ENCODE data around the gene SPOPL.
"Not testable (repeated sequence)": the region's sequence is repeated elsewhere in the genome, so short reads cannot be mapped to it uniquely, and the experiment has no call there.

Gene SPOPL

DNA sequence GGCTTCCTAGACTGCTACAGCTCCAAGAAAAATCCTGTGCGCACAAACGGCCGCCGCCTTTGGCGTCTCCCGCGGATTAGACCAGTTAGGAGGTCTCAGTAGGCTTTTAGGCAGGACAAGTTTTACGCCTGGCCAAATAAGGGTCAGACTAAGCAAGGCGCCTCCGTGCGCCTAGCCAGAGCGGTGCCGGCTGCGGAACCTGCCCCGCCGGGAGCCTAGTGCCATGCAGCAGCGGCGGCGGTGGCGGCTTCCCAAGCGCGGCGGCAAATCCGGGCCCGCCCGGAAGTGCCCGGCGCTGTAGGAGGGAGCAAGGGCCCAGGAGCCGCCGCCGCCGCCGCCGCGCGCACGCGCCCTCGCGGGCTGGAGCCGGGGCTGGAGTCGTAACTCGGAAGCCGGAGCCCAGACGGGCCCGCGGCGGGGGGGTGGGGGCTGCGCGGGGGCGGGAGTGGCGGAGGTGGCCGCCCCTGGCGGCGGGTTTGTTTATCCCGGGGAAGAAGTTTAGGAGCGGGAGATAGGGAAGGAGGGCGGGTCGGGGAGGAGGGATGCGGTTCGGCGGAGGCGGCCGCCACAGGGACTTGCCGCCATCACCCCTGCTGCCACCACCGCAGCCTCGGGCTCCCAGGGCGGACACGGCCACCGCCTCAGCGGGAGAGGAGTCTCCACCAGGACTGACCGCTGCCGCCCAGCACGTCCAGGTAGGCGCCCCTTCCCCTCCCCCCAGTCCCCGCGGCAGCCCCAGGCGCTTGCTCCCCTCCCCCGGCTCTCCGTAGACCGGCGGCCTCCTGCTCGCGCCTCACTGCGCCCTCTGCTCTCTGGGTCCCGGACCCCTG lies at the start of gene SPOPL:
TSS of gene SPOPL (plus strand) at position 346 of the 830 bp plus-strand sequence. CDS start 48,447 bp downstream, outside the sequence.
- H3K4me1 ChIP-seq (ENCODE audit: control insufficient read depth, insufficient read depth, low read length), result peaks cover 18% of the 10 kb centered on the region
- peak within 1 kb of the TSS; percentile 75 for H3K9ac ChIP-seq (ENCODE audit: low read length)

GRCh38 chr2:138452324-138452723 lies 49.2 kb upstream of the SPOPL start:
- Histone ChIP-seq H3K4me1 (ENCODE audit: control insufficient read depth, insufficient read depth, low read length) (no peaks in the 10 kb centered on the region), H3K27ac (ENCODE audit: low read depth, low read length) (no peak overlapping the region), H3K27me3 (ENCODE audit: control insufficient read depth, insufficient read depth, low read length) (no peaks in the 10 kb centered on the region), H3K4me3 (ENCODE audit: low read length) (no peak overlapping the region), H3K36me3 (ENCODE audit: control insufficient read depth, insufficient read depth, low read length) (no peaks in the 10 kb centered on the region), H3K9ac (ENCODE audit: low read length) (no peak overlapping the region)

More for the DNA sequence above, at the start of gene SPOPL:
- no peaks in the 10 kb centered on the region for H3K27me3 ChIP-seq (ENCODE audit: control insufficient read depth, insufficient read depth, low read length)
- peak within 1 kb of the TSS; percentile 92 for H3K27ac ChIP-seq (ENCODE audit: low read depth, low read length)
- peak within 1 kb of the TSS; percentile 91 for H3K4me3 ChIP-seq (ENCODE audit: low read length)
- H3K36me3 ChIP-seq (ENCODE audit: control insufficient read depth, insufficient read depth, low read length), result no peaks in the 10 kb centered on the region

GRCh38 chr2:138453815-138454214 lies 47.8 kb upstream of the SPOPL start:
- Histone ChIP-seq H3K4me3 (ENCODE audit: low read length) (no peak overlapping the region), H3K4me1 (ENCODE audit: control insufficient read depth, insufficient read depth, low read length) (no peaks in the 10 kb centered on the region), H3K27me3 (ENCODE audit: control insufficient read depth, insufficient read depth, low read length) (no peaks in the 10 kb centered on the region), H3K36me3 (ENCODE audit: control insufficient read depth, insufficient read depth, low read length) (no peaks in the 10 kb centered on the region), H3K27ac (ENCODE audit: low read depth, low read length) (no peak overlapping the region), H3K9ac (ENCODE audit: low read length) (no peak overlapping the region)

GRCh38 chr2:138454761-138455160 lies 46.8 kb upstream of the SPOPL start:
- no peak overlapping the region for H3K27ac ChIP-seq (ENCODE audit: low read depth, low read length)
- H3K27me3 ChIP-seq (ENCODE audit: control insufficient read depth, insufficient read depth, low read length), result no peaks in the 10 kb centered on the region
- H3K4me1 ChIP-seq (ENCODE audit: control insufficient read depth, insufficient read depth, low read length), result no peaks in the 10 kb centered on the region
- no peak overlapping the region for H3K4me3 ChIP-seq (ENCODE audit: low read length)
- H3K9ac ChIP-seq (ENCODE audit: low read length), result no peak overlapping the region
- no peaks in the 10 kb centered on the region for H3K36me3 ChIP-seq (ENCODE audit: control insufficient read depth, insufficient read depth, low read length)

- no peaks in the 10 kb centered on the region for H3K27me3 ChIP-seq (ENCODE audit: control insufficient read depth, insufficient read depth, low read length)
- no peaks in the 10 kb centered on the region for H3K36me3 ChIP-seq (ENCODE audit: control insufficient read depth, insufficient read depth, low read length)
- H3K27ac ChIP-seq (ENCODE audit: low read depth, low read length), result no peak overlapping the region
- no peak overlapping the region for H3K9ac ChIP-seq (ENCODE audit: low read length)
- H3K4me3 ChIP-seq (ENCODE audit: low read length), result no peak overlapping the region
- H3K4me1 ChIP-seq (ENCODE audit: control insufficient read depth, insufficient read depth, low read length), result no peaks in the 10 kb centered on the region
Observed at GRCh38 chr2:138455275-138455674, 46.3 kb upstream of the SPOPL start.

- no peaks in the 10 kb centered on the region for H3K36me3 ChIP-seq (ENCODE audit: control insufficient read depth, insufficient read depth, low read length)
- no peak overlapping the region for H3K4me3 ChIP-seq (ENCODE audit: low read length)
- no peak overlapping the region for H3K9ac ChIP-seq (ENCODE audit: low read length)
- no peak overlapping the region for H3K27ac ChIP-seq (ENCODE audit: low read depth, low read length)
- H3K27me3 ChIP-seq (ENCODE audit: control insufficient read depth, insufficient read depth, low read length), result no peaks in the 10 kb centered on the region
- H3K4me1 ChIP-seq (ENCODE audit: control insufficient read depth, insufficient read depth, low read length), result no peaks in the 10 kb centered on the region
Observed at GRCh38 chr2:138455691-138456090, 45.9 kb upstream of the SPOPL start.

DNA sequence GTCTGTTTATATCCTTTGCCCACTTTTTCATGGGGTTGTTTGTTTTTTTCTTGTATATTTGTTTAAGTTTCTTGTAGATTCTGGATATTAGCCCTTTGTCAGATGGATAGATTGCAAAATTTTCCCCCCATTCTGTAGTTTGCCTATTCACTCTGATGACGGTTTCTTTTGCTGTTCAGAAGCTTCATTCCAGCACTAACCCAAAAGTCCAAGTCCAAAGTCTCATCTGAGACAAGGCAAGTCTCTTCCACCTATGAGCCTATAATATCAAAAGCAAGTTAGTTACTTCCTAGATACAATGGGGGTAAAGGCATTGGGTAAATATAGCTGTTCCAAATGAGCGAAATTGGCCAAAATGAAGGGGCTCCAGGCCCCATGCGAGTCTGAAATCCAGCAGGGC lies 38.9 kb upstream of the SPOPL start:
- not testable (repeated sequence) for H3K4me1 ChIP-seq (ENCODE audit: control insufficient read depth, insufficient read depth, low read length); H3K9ac ChIP-seq (ENCODE audit: low read length); H3K36me3 ChIP-seq (ENCODE audit: control insufficient read depth, insufficient read depth, low read length); H3K27me3 ChIP-seq (ENCODE audit: control insufficient read depth, insufficient read depth, low read length); H3K4me3 ChIP-seq (ENCODE audit: low read length); H3K27ac ChIP-seq (ENCODE audit: low read depth, low read length)

GRCh38 chr2:138468617-138469016 lies 33.0 kb upstream of the SPOPL start:
- H3K27ac ChIP-seq (ENCODE audit: low read depth, low read length), result no peak overlapping the region
- no peaks in the 10 kb centered on the region for H3K4me1 ChIP-seq (ENCODE audit: control insufficient read depth, insufficient read depth, low read length)
- no peak overlapping the region for H3K9ac ChIP-seq (ENCODE audit: low read length)
- no peak overlapping the region for H3K4me3 ChIP-seq (ENCODE audit: low read length)
- H3K27me3 ChIP-seq (ENCODE audit: control insufficient read depth, insufficient read depth, low read length), result no peaks in the 10 kb centered on the region
- H3K36me3 ChIP-seq (ENCODE audit: control insufficient read depth, insufficient read depth, low read length), result no peaks in the 10 kb centered on the region

- Histone ChIP-seq H3K27ac (ENCODE audit: low read depth, low read length) (no peak overlapping the region), H3K36me3 (ENCODE audit: control insufficient read depth, insufficient read depth, low read length) (no peaks in the 10 kb centered on the region), H3K4me3 (ENCODE audit: low read length) (no peak overlapping the region), H3K4me1 (ENCODE audit: control insufficient read depth, insufficient read depth, low read length) (no peaks in the 10 kb centered on the region), H3K27me3 (ENCODE audit: control insufficient read depth, insufficient read depth, low read length) (no peaks in the 10 kb centered on the region), H3K9ac (ENCODE audit: low read length) (no peak overlapping the region)
Observed at GRCh38 chr2:138469411-138469810, 32.2 kb upstream of the SPOPL start.

DNA sequence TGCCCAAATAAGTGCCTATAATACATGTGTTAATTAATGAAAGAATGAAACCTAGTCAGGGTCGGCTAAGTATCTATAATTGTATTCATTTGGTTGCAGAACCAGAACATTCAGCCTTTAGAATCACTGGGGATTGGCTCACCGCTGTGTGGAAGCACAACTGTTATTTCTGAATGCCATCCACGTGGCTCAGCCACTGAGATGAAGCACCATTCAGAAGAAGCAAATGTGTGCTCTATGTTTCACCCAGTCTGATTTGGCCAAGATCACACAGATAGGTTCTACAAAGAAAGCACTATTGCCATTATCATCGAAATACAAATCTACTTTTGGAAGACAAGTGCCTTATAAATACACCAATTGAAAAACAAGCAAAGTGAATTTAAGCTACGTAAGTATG lies 30.6 kb upstream of the SPOPL start:
- H3K27me3 ChIP-seq (ENCODE audit: control insufficient read depth, insufficient read depth, low read length), result no peaks in the 10 kb centered on the region
- H3K9ac ChIP-seq (ENCODE audit: low read length), result no peak overlapping the region
- H3K36me3 ChIP-seq (ENCODE audit: control insufficient read depth, insufficient read depth, low read length), result no peaks in the 10 kb centered on the region
- no peak overlapping the region for H3K4me3 ChIP-seq (ENCODE audit: low read length)
- no peaks in the 10 kb centered on the region for H3K4me1 ChIP-seq (ENCODE audit: control insufficient read depth, insufficient read depth, low read length)
- H3K27ac ChIP-seq (ENCODE audit: low read depth, low read length), result no peak overlapping the region

DNA sequence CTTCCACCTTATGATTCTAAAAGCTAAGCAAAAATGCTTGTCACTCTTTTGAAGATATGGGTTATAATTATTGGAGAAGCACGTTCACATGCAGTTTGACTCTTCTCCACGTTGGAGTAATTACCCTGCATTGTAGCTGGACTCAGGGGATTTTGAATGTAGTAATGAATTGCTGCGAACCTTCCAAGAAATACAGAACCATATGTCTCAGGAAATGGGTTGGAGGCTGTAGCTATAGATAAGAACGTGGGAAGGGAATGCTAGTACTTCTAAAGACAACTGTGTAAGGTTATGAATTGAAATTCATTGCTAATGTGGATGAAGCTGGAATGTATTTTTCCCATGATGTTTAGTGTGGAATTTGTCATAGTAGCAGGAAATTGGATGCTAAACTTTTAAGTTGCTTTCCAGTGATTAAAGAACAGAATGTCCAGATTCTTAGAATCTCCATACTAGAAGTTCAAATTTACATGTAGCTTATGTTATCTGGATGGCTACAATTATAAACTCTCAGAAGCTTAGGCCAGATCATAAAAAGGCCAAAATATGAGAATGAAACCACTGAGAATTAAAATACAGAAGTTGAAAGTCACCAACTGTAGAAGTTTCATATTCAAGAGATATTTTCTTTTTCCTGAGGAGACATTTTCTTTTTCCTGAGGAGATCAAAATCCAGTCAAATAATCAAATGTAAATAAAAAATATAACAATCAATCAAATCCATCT lies 27.3 kb upstream of the SPOPL start:
- no peak overlapping the region for H3K9ac ChIP-seq (ENCODE audit: low read length)

GRCh38 chr2:138475277-138475776 lies 26.2 kb upstream of the SPOPL start:
- Histone ChIP-seq H3K4me3 (ENCODE audit: low read length) (no peak overlapping the region), H3K27me3 (ENCODE audit: control insufficient read depth, insufficient read depth, low read length) (no peaks in the 10 kb centered on the region), H3K27ac (ENCODE audit: low read depth, low read length) (no peak overlapping the region), H3K36me3 (ENCODE audit: control insufficient read depth, insufficient read depth, low read length) (no peaks in the 10 kb centered on the region), H3K9ac (ENCODE audit: low read length) (no peak overlapping the region), H3K4me1 (ENCODE audit: control insufficient read depth, insufficient read depth, low read length) (no peaks in the 10 kb centered on the region)

More for the DNA sequence above, 27.3 kb upstream of the SPOPL start:
- Histone ChIP-seq H3K4me1 (ENCODE audit: control insufficient read depth, insufficient read depth, low read length) (no peaks in the 10 kb centered on the region), H3K4me3 (ENCODE audit: low read length) (no peak overlapping the region), H3K27me3 (ENCODE audit: control insufficient read depth, insufficient read depth, low read length) (no peaks in the 10 kb centered on the region), H3K27ac (ENCODE audit: low read depth, low read length) (no peak overlapping the region), H3K36me3 (ENCODE audit: control insufficient read depth, insufficient read depth, low read length) (no peaks in the 10 kb centered on the region)

All from rectal smooth muscle tissue (tissue), 1 donor.